Type B pancreatic cell (in vitro differentiated cells): ENCODE results near the gene TTC19. TPM values are rescaled to one million over a fixed set of nuclear protein-coding genes. Genes with fewer than 3 reads are reported as not detected.

Experiments
- DNase-seq: peaks from one replicate; pipeline ENCODE4 v3.0.0; 2021; ENCODE audit warnings: mixed read lengths; ENCODE audit not compliant: unreplicated experiment; ENCODE audit errors: extremely low spot score
- H3K27ac Mint-ChIP-seq: 2 replicates; pipeline ENCODE4 v1.8.0; 2021; ENCODE audit warnings: mild to moderate bottlenecking, mixed read lengths
- H3K27me3 Mint-ChIP-seq: 2 replicates; pipeline ENCODE4 v1.8.0; 2021; ENCODE audit warnings: mixed read lengths
- H3K36me3 Mint-ChIP-seq: 2 replicates; pipeline ENCODE4 v1.8.0; 2021; ENCODE audit warnings: mixed read lengths
- H3K4me1 Mint-ChIP-seq: one replicate; pipeline ENCODE4 v1.8.0; 2021; ENCODE audit warnings: mixed read lengths; ENCODE audit not compliant: unreplicated experiment
- H3K4me3 Mint-ChIP-seq: 2 replicates; pipeline ENCODE4 v1.8.0; 2021; ENCODE audit warnings: mild to moderate bottlenecking, mixed read lengths
- H3K9me3 Mint-ChIP-seq: 2 replicates; pipeline ENCODE4 v1.8.0; 2021; ENCODE audit warnings: mixed read lengths
- CTCF ChIP-seq: fragments of 200-600 bp; sonication (generic); conservative IDR thresholded peaks from 2 replicates; pipeline ENCODE4 v1.5.0; 2021; ENCODE audit warnings: antibody characterized with exemption, mild to moderate bottlenecking
- total RNA-seq: library from RNA; stranded (reverse); gene quantifications from 2 replicates; pipeline ENCODE4 v1.2.1, GENCODE V29; 2021; ENCODE audit warnings: low replicate concordance

The TTC19 gene
- total RNA-seq, 1 donor from 2014 or later: 43.3 TPM

- Mint-ChIP-seq H3K27ac (no peak overlapping the region), H3K4me1 (peaks cover 17% of the 10 kb centered on the region), H3K36me3 (no peaks in the 10 kb centered on the region), H3K9me3 (no peaks in the 10 kb centered on the region), H3K4me3 (no peak overlapping the region), H3K27me3 (no peaks in the 10 kb centered on the region)
- no peak for DNase-seq
- TF ChIP-seq CTCF: no peak
These were observed 45.4 kb upstream of the TTC19 start for GRCh38 chr17:15954222-15954621.

- peaks cover 17% of the 10 kb centered on the region for H3K4me1 Mint-ChIP-seq
- DNase-seq: no peak
- H3K27me3 Mint-ChIP-seq: no peaks in the 10 kb centered on the region
- no peaks in the 10 kb centered on the region for H3K36me3 Mint-ChIP-seq
- TF ChIP-seq CTCF: no peak
- H3K9me3 Mint-ChIP-seq: no peaks in the 10 kb centered on the region
- H3K27ac Mint-ChIP-seq: no peak overlapping the region
- H3K4me3 Mint-ChIP-seq: no peak overlapping the region
These were observed 43.7 kb upstream of the TTC19 start for GRCh38 chr17:15955793-15956541.

GRCh38 chr17:15957206-15957605, 42.4 kb upstream of the TTC19 start:
- peaks cover 17% of the 10 kb centered on the region for H3K4me1 Mint-ChIP-seq
- H3K27ac Mint-ChIP-seq: no peak overlapping the region
- no peak overlapping the region for H3K4me3 Mint-ChIP-seq
- no peaks in the 10 kb centered on the region for H3K27me3 Mint-ChIP-seq
- no peaks in the 10 kb centered on the region for H3K36me3 Mint-ChIP-seq
- TF ChIP-seq CTCF: no peak
- H3K9me3 Mint-ChIP-seq: no peaks in the 10 kb centered on the region
- no peak for DNase-seq

GRCh38 chr17:15957608-15958307, 41.9 kb upstream of the TTC19 start:
- H3K27me3 Mint-ChIP-seq: no peaks in the 10 kb centered on the region
- H3K4me3 Mint-ChIP-seq: no peak overlapping the region
- H3K27ac Mint-ChIP-seq: no peak overlapping the region
- peaks cover 15% of the 10 kb centered on the region for H3K4me1 Mint-ChIP-seq
- TF ChIP-seq CTCF: no peak
- no peak for DNase-seq
- H3K9me3 Mint-ChIP-seq: no peaks in the 10 kb centered on the region
- no peaks in the 10 kb centered on the region for H3K36me3 Mint-ChIP-seq

GRCh38 chr17:15958484-15958854, 41.2 kb upstream of the TTC19 start:
- Mint-ChIP-seq H3K27ac (no peak overlapping the region), H3K4me1 (peaks cover 13% of the 10 kb centered on the region), H3K9me3 (no peaks in the 10 kb centered on the region)

More at GRCh38 chr17:15958484-15958854, 41.2 kb upstream of the TTC19 start:
- Mint-ChIP-seq H3K36me3 (no peaks in the 10 kb centered on the region), H3K27me3 (no peaks in the 10 kb centered on the region), H3K4me3 (no peak overlapping the region)
- no peak for DNase-seq
- TF ChIP-seq CTCF: no peak
